WTC11 (cell line): ENCODE results near the gene EHD3. TPM values are rescaled to one million over a fixed set of nuclear protein-coding genes. Genes with fewer than 3 reads are reported as not detected.
A peak's percentile ranks its signal among the peaks of the same experiment; 100 is the strongest.

Experiments
- ATAC-seq: fragments of 200-7000 bp; cut with Tn5 transposase; 2 replicates; pipeline ENCODE4 v1.10.0; 2021; ENCODE audit warnings: mild to moderate bottlenecking, moderate library complexity
- CTCF ChIA-PET: fragments of 300-600 bp; sonication (Branson Sonifier 250); formaldehyde crosslinking; loops from one replicate; lab custom pipeline; 2021; ENCODE audit warnings: antibody characterized with exemption; lab: Charles Lee
- POLR2A ChIA-PET: fragments of 350-600 bp; sonication (Branson Sonifier 250); formaldehyde crosslinking; loops from one replicate; lab custom pipeline; 2021; ENCODE audit warnings: antibody characterized with exemption; lab: Charles Lee
- DNase-seq: peaks from one replicate; pipeline ENCODE4 v3.0.0; 2021; ENCODE audit warnings: low spot score
- H3K27ac Mint-ChIP-seq: 2 replicates; pipeline ENCODE4 v1.8.0; 2021; ENCODE audit warnings: mixed read lengths
- H3K27me3 Mint-ChIP-seq: 2 replicates; pipeline ENCODE4 v1.8.0; 2021; ENCODE audit warnings: low read depth, mild to moderate bottlenecking, moderate library complexity, mixed read lengths
- H3K36me3 Mint-ChIP-seq: 2 replicates; pipeline ENCODE4 v1.8.0; 2021; ENCODE audit warnings: mixed read lengths
- H3K4me1 Mint-ChIP-seq: 2 replicates; pipeline ENCODE4 v1.8.0; 2022; ENCODE audit warnings: mixed read lengths
- H3K4me3 Mint-ChIP-seq: 2 replicates; pipeline ENCODE4 v1.8.0; 2021; ENCODE audit warnings: mild to moderate bottlenecking, moderate library complexity, mixed read lengths
- H3K9me3 Mint-ChIP-seq: 2 replicates; pipeline ENCODE4 v1.8.0; 2021; ENCODE audit warnings: mixed read lengths
- ATF1 ChIP-seq: sonication (generic); formaldehyde crosslinking; IDR thresholded peaks from 2 replicates; pipeline ENCODE4 v1.8.1; 2023; ENCODE audit warnings: mild to moderate bottlenecking, moderate library complexity, missing genetic modification reagents
- CBFB ChIP-seq: sonication (generic); formaldehyde crosslinking; IDR thresholded peaks from 2 replicates; pipeline ENCODE4 v1.8.1; 2022; ENCODE audit warnings: mild to moderate bottlenecking, low read depth, missing genetic modification reagents
- CREM ChIP-seq: sonication (generic); formaldehyde crosslinking; IDR thresholded peaks from 2 replicates; pipeline ENCODE4 v1.8.1; 2022; ENCODE audit warnings: mild to moderate bottlenecking, missing genetic modification reagents, moderate library complexity
- ERG ChIP-seq: fragments of 250-450 bp; sonication (Bioruptor Pico); IDR thresholded peaks from 2 replicates; pipeline ENCODE4 v1.8.0; 2021; ENCODE audit warnings: mild to moderate bottlenecking
- ESRRA ChIP-seq: sonication (generic); formaldehyde crosslinking; IDR thresholded peaks from 2 replicates; pipeline ENCODE4 v1.8.1; 2022; ENCODE audit warnings: mild to moderate bottlenecking, missing genetic modification reagents, borderline replicate concordance
- ETV6 ChIP-seq: sonication (generic); formaldehyde crosslinking; IDR thresholded peaks from 2 replicates; pipeline ENCODE4 v1.8.1; 2022; ENCODE audit warnings: mild to moderate bottlenecking, missing genetic modification reagents
- FOXP4 ChIP-seq: sonication (generic); formaldehyde crosslinking; IDR thresholded peaks from 2 replicates; pipeline ENCODE4 v1.8.0; 2022; ENCODE audit warnings: mild to moderate bottlenecking, missing genetic modification reagents
- HMGA2 ChIP-seq: fragments of 250-450 bp; sonication (Bioruptor Pico); IDR thresholded peaks from 2 replicates; pipeline ENCODE4 v1.4.0; 2021; ENCODE audit warnings: mild to moderate bottlenecking, moderate library complexity
- MXD4 ChIP-seq: fragments of 250-450 bp; sonication (Bioruptor Pico); IDR thresholded peaks from 2 replicates; pipeline ENCODE4 v1.8.0; 2021; ENCODE audit warnings: mild to moderate bottlenecking, moderate library complexity, borderline replicate concordance
- MYBL2 ChIP-seq: sonication (generic); formaldehyde crosslinking; IDR thresholded peaks from 2 replicates; pipeline ENCODE4 v1.8.1; 2023; ENCODE audit warnings: mild to moderate bottlenecking, moderate library complexity, missing genetic modification reagents
- NFYB ChIP-seq: sonication (generic); formaldehyde crosslinking; conservative IDR thresholded peaks from 2 replicates; pipeline ENCODE4 v1.8.0; 2022; ENCODE audit warnings: low read depth, missing genetic modification reagents
- PREB ChIP-seq: sonication (generic); formaldehyde crosslinking; IDR thresholded peaks from 2 replicates; pipeline ENCODE4 v1.8.1; 2022; ENCODE audit warnings: mild to moderate bottlenecking, missing genetic modification reagents, moderate library complexity, borderline replicate concordance
- RELA ChIP-seq: sonication (generic); formaldehyde crosslinking; IDR thresholded peaks from 2 replicates; pipeline ENCODE4 v1.8.1; 2022; ENCODE audit warnings: missing genetic modification reagents, mild to moderate bottlenecking, borderline replicate concordance
- TCF7 ChIP-seq: sonication (generic); formaldehyde crosslinking; IDR thresholded peaks from 2 replicates; pipeline ENCODE4 v1.8.0; 2022; ENCODE audit warnings: mild to moderate bottlenecking, low read depth, missing genetic modification reagents, moderate library complexity
- TEAD1 ChIP-seq: sonication (generic); formaldehyde crosslinking; IDR thresholded peaks from 2 replicates; pipeline ENCODE4 v1.8.0; 2022; ENCODE audit warnings: mild to moderate bottlenecking, missing genetic modification reagents
- ZBTB21 ChIP-seq: sonication (generic); formaldehyde crosslinking; IDR thresholded peaks from 2 replicates; pipeline ENCODE4 v1.8.1; 2023; ENCODE audit warnings: mild to moderate bottlenecking, missing genetic modification reagents, borderline replicate concordance
- ZNF138 ChIP-seq: sonication (generic); formaldehyde crosslinking; conservative IDR thresholded peaks from 2 replicates; pipeline ENCODE4 v1.8.1; 2022; ENCODE audit warnings: mild to moderate bottlenecking, moderate library complexity, missing genetic modification reagents
- ZNF232 ChIP-seq: sonication (generic); formaldehyde crosslinking; IDR thresholded peaks from 2 replicates; pipeline ENCODE4 v1.8.0; 2022; ENCODE audit warnings: mild to moderate bottlenecking, missing genetic modification reagents
- ZNF416 ChIP-seq: fragments of 250-450 bp; sonication (Bioruptor Pico); IDR thresholded peaks from 2 replicates; pipeline ENCODE4 v1.9.0; 2021; ENCODE audit warnings: mild to moderate bottlenecking, inconsistent platforms
- total RNA-seq: library from RNA; stranded (reverse); gene quantifications from 3 replicates; pipeline ENCODE4 v1.2.3, GENCODE V29; 2021
- TF ChIP-seq, protein P1 (sequence below): sonication (generic); formaldehyde crosslinking; IDR thresholded peaks from 2 replicates; pipeline ENCODE4 v1.8.1; 2023; ENCODE audit warnings: mild to moderate bottlenecking, missing genetic modification reagents
- TF ChIP-seq, protein P2 (sequence below): sonication (generic); formaldehyde crosslinking; IDR thresholded peaks from 2 replicates; pipeline ENCODE4 v1.8.1; 2023; ENCODE audit warnings: mild to moderate bottlenecking, moderate library complexity, missing genetic modification reagents
- TF ChIP-seq, protein P3 (sequence below): sonication (generic); formaldehyde crosslinking; IDR thresholded peaks from 2 replicates; pipeline ENCODE4 v1.8.0; 2022; ENCODE audit warnings: mild to moderate bottlenecking, missing genetic modification reagents
- TF ChIP-seq, protein P4 (sequence below): fragments of 250-450 bp; sonication (Bioruptor Pico); IDR thresholded peaks from 2 replicates; pipeline ENCODE4 v1.9.0; 2021; ENCODE audit warnings: moderate library complexity, mild to moderate bottlenecking, inconsistent platforms, borderline replicate concordance

EHD3 gene
- total RNA-seq, 1 experiment from 2014 or later: 10.0 TPM

GRCh38 chr2:31205613-31206012 is 28.3 kb upstream of the EHD3 start:
- no peaks in the 10 kb centered on the region for H3K36me3 Mint-ChIP-seq
- DNase-seq: no peak
- no peak overlapping the region for H3K27ac Mint-ChIP-seq
- POLR2A ChIA-PET: no interaction called here
- H3K27me3 Mint-ChIP-seq: peaks cover 2% of the 10 kb centered on the region; the same call in 1 of the 2 replicates
- no peak overlapping the region for H3K4me3 Mint-ChIP-seq
- CTCF ChIA-PET: interaction anchor here (0.7 to 1.0 kb wide), 2 partner anchors 28 to 1895 kb away, joined by 4 to 6 read pairs; partner anchors contain the start of gene EHD3
- TF ChIP-seq MYBL2 (CRISPR knock-in tag) (no peak), ATF1 (CRISPR knock-in tag) (no peak), CREM (CRISPR knock-in tag) (no peak), TCF7 (CRISPR knock-in tag) (no peak), CBFB (no peak)
- peaks cover 8% of the 10 kb centered on the region for H3K4me1 Mint-ChIP-seq
- ATAC-seq: no peak
- H3K9me3 Mint-ChIP-seq: no peaks in the 10 kb centered on the region

- no peaks in the 10 kb centered on the region for H3K9me3 Mint-ChIP-seq
- CTCF ChIA-PET: interaction anchor here (0.8 to 2.8 kb wide), 4 partner anchors 13 to 497 kb away, joined by 3 to 14 read pairs (median 6); partner anchors contain the start of gene EHD3
- H3K27me3 Mint-ChIP-seq: peaks cover 2% of the 10 kb centered on the region; the same call in 1 of the 2 replicates
- no peak overlapping the region for H3K4me3 Mint-ChIP-seq
- no peak overlapping the region for H3K27ac Mint-ChIP-seq
- ATAC-seq: peak; percentile 87
- H3K4me1 Mint-ChIP-seq: peaks cover 8% of the 10 kb centered on the region
- no peak for DNase-seq
- H3K36me3 Mint-ChIP-seq: no peaks in the 10 kb centered on the region
- POLR2A ChIA-PET: no interaction called here
- TF ChIP-seq HMGA2 (CRISPR knock-in tag) (no peak), TEAD1 (CRISPR knock-in tag) (no peak), MXD4 (no peak), PREB (no peak), ZNF232 (CRISPR knock-in tag) (no peak), RELA (CRISPR knock-in tag) (no peak), ZNF138 (CRISPR knock-in tag) (no peak), ERG (CRISPR knock-in tag) (no peak), TCF7 (CRISPR knock-in tag) (no peak), ZNF416 (CRISPR knock-in tag) (no peak), ETV6 (CRISPR knock-in tag) (no peak), FOXP4 (CRISPR knock-in tag) (no peak)
- TF ChIP-seq, protein P1, sequence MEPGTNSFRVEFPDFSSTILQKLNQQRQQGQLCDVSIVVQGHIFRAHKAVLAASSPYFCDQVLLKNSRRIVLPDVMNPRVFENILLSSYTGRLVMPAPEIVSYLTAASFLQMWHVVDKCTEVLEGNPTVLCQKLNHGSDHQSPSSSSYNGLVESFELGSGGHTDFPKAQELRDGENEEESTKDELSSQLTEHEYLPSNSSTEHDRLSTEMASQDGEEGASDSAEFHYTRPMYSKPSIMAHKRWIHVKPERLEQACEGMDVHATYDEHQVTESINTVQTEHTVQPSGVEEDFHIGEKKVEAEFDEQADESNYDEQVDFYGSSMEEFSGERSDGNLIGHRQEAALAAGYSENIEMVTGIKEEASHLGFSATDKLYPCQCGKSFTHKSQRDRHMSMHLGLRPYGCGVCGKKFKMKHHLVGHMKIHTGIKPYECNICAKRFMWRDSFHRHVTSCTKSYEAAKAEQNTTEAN: no peak
- TF ChIP-seq, all 79 proteins: peak for 0
These were observed 26.2 kb upstream of the EHD3 start for GRCh38 chr2:31207790-31208189.

- Mint-ChIP-seq H3K9me3 (no peaks in the 10 kb centered on the region), H3K27me3 (peaks cover 2% of the 10 kb centered on the region; the same call in 1 of the 2 replicates), H3K27ac (peak overlapping the region; percentile 55), H3K4me1 (peaks cover 8% of the 10 kb centered on the region), H3K4me3 (no peak overlapping the region), H3K36me3 (no peaks in the 10 kb centered on the region)
- no peak for ATAC-seq
- POLR2A ChIA-PET: no interaction called here
- DNase-seq: no peak
- CTCF ChIA-PET: interaction anchor here (0.8 to 2.8 kb wide), 4 partner anchors 14 to 497 kb away, joined by 3 to 14 read pairs (median 6); partner anchors contain the start of gene EHD3
- TF ChIP-seq ESRRA (CRISPR knock-in tag): no peak
- TF ChIP-seq, protein P1: no peak
- no peak for TF ChIP-seq NFYB (CRISPR knock-in tag)
- TF ChIP-seq, protein P2, sequence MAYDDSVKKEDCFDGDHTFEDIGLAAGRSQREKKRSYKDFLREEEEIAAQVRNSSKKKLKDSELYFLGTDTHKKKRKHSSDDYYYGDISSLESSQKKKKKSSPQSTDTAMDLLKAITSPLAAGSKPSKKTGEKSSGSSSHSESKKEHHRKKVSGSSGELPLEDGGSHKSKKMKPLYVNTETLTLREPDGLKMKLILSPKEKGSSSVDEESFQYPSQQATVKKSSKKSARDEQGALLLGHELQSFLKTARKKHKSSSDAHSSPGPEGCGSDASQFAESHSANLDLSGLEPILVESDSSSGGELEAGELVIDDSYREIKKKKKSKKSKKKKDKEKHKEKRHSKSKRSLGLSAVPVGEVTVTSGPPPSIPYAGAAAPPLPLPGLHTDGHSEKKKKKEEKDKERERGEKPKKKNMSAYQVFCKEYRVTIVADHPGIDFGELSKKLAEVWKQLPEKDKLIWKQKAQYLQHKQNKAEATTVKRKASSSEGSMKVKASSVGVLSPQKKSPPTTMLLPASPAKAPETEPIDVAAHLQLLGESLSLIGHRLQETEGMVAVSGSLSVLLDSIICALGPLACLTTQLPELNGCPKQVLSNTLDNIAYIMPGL (CRISPR knock-in tag): no peak
- TF ChIP-seq, protein P3, sequence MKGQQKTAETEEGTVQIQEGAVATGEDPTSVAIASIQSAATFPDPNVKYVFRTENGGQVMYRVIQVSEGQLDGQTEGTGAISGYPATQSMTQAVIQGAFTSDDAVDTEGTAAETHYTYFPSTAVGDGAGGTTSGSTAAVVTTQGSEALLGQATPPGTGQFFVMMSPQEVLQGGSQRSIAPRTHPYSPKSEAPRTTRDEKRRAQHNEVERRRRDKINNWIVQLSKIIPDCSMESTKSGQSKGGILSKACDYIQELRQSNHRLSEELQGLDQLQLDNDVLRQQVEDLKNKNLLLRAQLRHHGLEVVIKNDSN (CRISPR knock-in tag): no peak
- TF ChIP-seq, protein P4, sequence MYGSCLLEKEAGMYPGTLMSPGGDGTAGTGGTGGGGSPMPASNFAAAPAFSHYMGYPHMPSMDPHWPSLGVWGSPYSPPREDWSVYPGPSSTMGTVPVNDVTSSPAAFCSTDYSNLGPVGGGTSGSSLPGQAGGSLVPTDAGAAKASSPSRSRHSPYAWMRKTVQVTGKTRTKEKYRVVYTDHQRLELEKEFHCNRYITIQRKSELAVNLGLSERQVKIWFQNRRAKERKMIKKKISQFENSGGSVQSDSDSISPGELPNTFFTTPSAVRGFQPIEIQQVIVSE (CRISPR knock-in tag): no peak
- no peak for TF ChIP-seq ZBTB21 (CRISPR knock-in tag)
These were observed 25.7 kb upstream of the EHD3 start for GRCh38 chr2:31208240-31208639.
